ENCODE data around the gene QSOX2. TPM values are rescaled to one million over a fixed set of nuclear protein-coding genes. Genes with fewer than 3 reads are reported as not detected.

Gene QSOX2
- total RNA-seq, 1 experiment from 2014 or later, result 20.5 TPM

- no TSS peak for BruUV-seq (replicated peaks)
- Mint-ChIP-seq H3K27me3 (ENCODE audit: unreplicated experiment) (peaks cover 12% of the 10 kb centered on the region), H3K4me3 (ENCODE audit: low read depth, unreplicated experiment) (no peak overlapping the region), H3K27ac (ENCODE audit: unreplicated experiment) (no peak overlapping the region), H3K9me3 (ENCODE audit: low read depth, unreplicated experiment) (no peaks in the 10 kb centered on the region), H3K4me1 (ENCODE audit: low read depth, unreplicated experiment) (no peaks in the 10 kb centered on the region), H3K36me3 (ENCODE audit: insufficient read depth, unreplicated experiment) (peaks cover 5% of the 10 kb centered on the region)
- no peak for DNase-seq
- CTCF ChIA-PET, result no interaction called here
- intact Hi-C loops (cut with micrococcal nuclease; ENCODE audit: unreplicated experiment), result loop anchor here (10.0 kb wide), 1 partner anchor 136 kb away; no protein-coding TSS in a partner anchor
- TF ChIP-seq, protein P1, sequence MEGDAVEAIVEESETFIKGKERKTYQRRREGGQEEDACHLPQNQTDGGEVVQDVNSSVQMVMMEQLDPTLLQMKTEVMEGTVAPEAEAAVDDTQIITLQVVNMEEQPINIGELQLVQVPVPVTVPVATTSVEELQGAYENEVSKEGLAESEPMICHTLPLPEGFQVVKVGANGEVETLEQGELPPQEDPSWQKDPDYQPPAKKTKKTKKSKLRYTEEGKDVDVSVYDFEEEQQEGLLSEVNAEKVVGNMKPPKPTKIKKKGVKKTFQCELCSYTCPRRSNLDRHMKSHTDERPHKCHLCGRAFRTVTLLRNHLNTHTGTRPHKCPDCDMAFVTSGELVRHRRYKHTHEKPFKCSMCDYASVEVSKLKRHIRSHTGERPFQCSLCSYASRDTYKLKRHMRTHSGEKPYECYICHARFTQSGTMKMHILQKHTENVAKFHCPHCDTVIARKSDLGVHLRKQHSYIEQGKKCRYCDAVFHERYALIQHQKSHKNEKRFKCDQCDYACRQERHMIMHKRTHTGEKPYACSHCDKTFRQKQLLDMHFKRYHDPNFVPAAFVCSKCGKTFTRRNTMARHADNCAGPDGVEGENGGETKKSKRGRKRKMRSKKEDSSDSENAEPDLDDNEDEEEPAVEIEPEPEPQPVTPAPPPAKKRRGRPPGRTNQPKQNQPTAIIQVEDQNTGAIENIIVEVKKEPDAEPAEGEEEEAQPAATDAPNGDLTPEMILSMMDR (IDR thresholded peaks at IDR 0.05; ENCODE audit: unreplicated experiment), result no peak
These were observed 35.1 kb upstream of the QSOX2 start for GRCh38 chr9:136280535-136281315.

- CTCF ChIA-PET, result no interaction called here
- Mint-ChIP-seq H3K9me3 (ENCODE audit: low read depth, unreplicated experiment) (no peaks in the 10 kb centered on the region), H3K4me1 (ENCODE audit: low read depth, unreplicated experiment) (no peaks in the 10 kb centered on the region), H3K27me3 (ENCODE audit: unreplicated experiment) (peaks cover 23% of the 10 kb centered on the region), H3K27ac (ENCODE audit: unreplicated experiment) (no peak overlapping the region), H3K4me3 (ENCODE audit: low read depth, unreplicated experiment) (no peak overlapping the region), H3K36me3 (ENCODE audit: insufficient read depth, unreplicated experiment) (peaks cover 5% of the 10 kb centered on the region)
- TF ChIP-seq, protein P1 (IDR thresholded peaks at IDR 0.05; ENCODE audit: unreplicated experiment), result no peak
- BruUV-seq (replicated peaks), result no TSS peak
- no peak for DNase-seq
- intact Hi-C loops (cut with micrococcal nuclease; ENCODE audit: unreplicated experiment), result no loop called here
These were observed 33.9 kb upstream of the QSOX2 start for GRCh38 chr9:136279471-136279870.

DNA sequence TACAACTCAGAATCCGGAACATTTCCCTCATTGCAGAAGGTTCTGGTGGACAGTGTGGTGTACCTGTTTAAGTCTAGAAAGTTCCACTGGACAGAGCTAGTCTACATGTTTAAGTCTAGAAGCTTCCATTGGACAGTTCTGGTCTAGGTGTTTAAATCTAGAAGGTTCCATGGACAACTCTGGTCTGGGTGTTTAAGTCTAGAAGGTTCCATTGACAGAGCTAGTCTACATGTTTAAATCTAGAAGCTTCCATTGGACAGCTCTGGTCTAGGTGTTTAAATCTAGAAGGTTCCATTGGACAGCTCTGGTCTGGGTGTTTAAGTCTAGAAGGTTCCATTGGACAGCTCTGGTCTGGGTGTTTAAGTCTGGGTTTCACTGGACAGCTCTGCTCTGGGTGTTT is 33.3 kb upstream of the QSOX2 start:
- Mint-ChIP-seq H3K36me3 (ENCODE audit: insufficient read depth, unreplicated experiment) (peaks cover 5% of the 10 kb centered on the region), H3K4me3 (ENCODE audit: low read depth, unreplicated experiment) (no peak overlapping the region), H3K27me3 (ENCODE audit: unreplicated experiment) (peaks cover 23% of the 10 kb centered on the region), H3K27ac (ENCODE audit: unreplicated experiment) (no peak overlapping the region), H3K4me1 (ENCODE audit: low read depth, unreplicated experiment) (no peaks in the 10 kb centered on the region), H3K9me3 (ENCODE audit: low read depth, unreplicated experiment) (no peaks in the 10 kb centered on the region)
- intact Hi-C loops (cut with micrococcal nuclease; ENCODE audit: unreplicated experiment), result no loop called here
- DNase-seq, result no peak
- CTCF ChIA-PET, result interaction anchor here (0.7 to 1.0 kb wide), 2 partner anchors 11 to 455 kb away, joined by 3 to 4 read pairs; no protein-coding TSS in a partner anchor
- BruUV-seq (replicated peaks), result no TSS peak
- TF ChIP-seq, protein P1 (IDR thresholded peaks at IDR 0.05; ENCODE audit: unreplicated experiment), result no peak

- Mint-ChIP-seq H3K9me3 (ENCODE audit: low read depth, unreplicated experiment) (no peaks in the 10 kb centered on the region), H3K27me3 (ENCODE audit: unreplicated experiment) (peaks cover 30% of the 10 kb centered on the region), H3K27ac (ENCODE audit: unreplicated experiment) (no peak overlapping the region), H3K4me3 (ENCODE audit: low read depth, unreplicated experiment) (no peak overlapping the region), H3K36me3 (ENCODE audit: insufficient read depth, unreplicated experiment) (peaks cover 5% of the 10 kb centered on the region), H3K4me1 (ENCODE audit: low read depth, unreplicated experiment) (no peaks in the 10 kb centered on the region)
- no TSS peak for BruUV-seq (replicated peaks)
- CTCF ChIA-PET, result interaction anchor here (0.7 to 1.0 kb wide), 2 partner anchors 11 to 454 kb away, joined by 3 to 4 read pairs; no protein-coding TSS in a partner anchor
- intact Hi-C loops (cut with micrococcal nuclease; ENCODE audit: unreplicated experiment), result no loop called here
- TF ChIP-seq, protein P1 (IDR thresholded peaks at IDR 0.05; ENCODE audit: unreplicated experiment), result no peak
- DNase-seq, result no peak
These were observed 32.6 kb upstream of the QSOX2 start for GRCh38 chr9:136278221-136278620.

All from Calu3 (cell line).